H1 (cell line): ENCODE data around the gene SPAG16. TPM values are rescaled to one million over a fixed set of nuclear protein-coding genes. Genes with fewer than 3 reads are reported as not detected.
A peak's percentile ranks its signal among the peaks of the same experiment; 100 is the strongest.

Experiments used
- CTCF ChIA-PET: fragments of 300-600 bp; sonication (Branson Sonifier 250); formaldehyde crosslinking; loops from one replicate; lab custom pipeline; 2021; ENCODE audit not compliant: partially characterized antibody; lab: Charles Lee
- POLR2A ChIA-PET: fragments of 300-600 bp; sonication (Branson Sonifier 250); formaldehyde crosslinking; loops from one replicate; lab custom pipeline; 2021; ENCODE audit warnings: inconsistent platforms; ENCODE audit not compliant: partially characterized antibody; lab: Charles Lee
- DNase-seq, 2 experiments: peaks; one replicate each; pipeline versions ENCODE4 v3.0.0 to v3.0.0-alpha.2; 2010 to 2022; ENCODE audit warnings: low spot score in 2 of 2, low read depth in 1 of 2, mixed read lengths in 1 of 2
- FAIRE-seq: peaks from 2 replicates; lab custom pipeline; 2011; peaks lifted over from hg19 to GRCh38; lab: Jason Lieb, UNC
- H2AFZ ChIP-seq: 2 replicates; pipeline ENCODE4 v1.8.1; 2012; ENCODE audit warnings: low read length, inconsistent platforms
- H2AK5ac ChIP-seq: 2 replicates; pipeline ENCODE4 v1.6.1; 2013; ENCODE audit warnings: low read depth, low read length
- H2BK120ac ChIP-seq: replicated peaks from 2 replicates; pipeline ENCODE3; 2013; ENCODE audit warnings: low read depth, low read length, inconsistent platforms
- H2BK12ac ChIP-seq: 2 replicates; pipeline ENCODE4 v1.6.1; 2013; ENCODE audit warnings: low read depth, low read length
- H2BK15ac ChIP-seq: 2 replicates; pipeline ENCODE4 v1.6.1; 2013; ENCODE audit warnings: low read length
- H2BK20ac ChIP-seq: 2 replicates; pipeline ENCODE4 v1.6.1; 2013; ENCODE audit warnings: low read length
- H2BK5ac ChIP-seq: 2 replicates; pipeline ENCODE4 v1.6.1; 2013; ENCODE audit warnings: low read depth, low read length
- H3K14ac ChIP-seq: 2 replicates; pipeline ENCODE4 v1.6.1; 2013; ENCODE audit warnings: inconsistent platforms; ENCODE audit not compliant: insufficient read length
- H3K18ac ChIP-seq: 2 replicates; pipeline ENCODE4 v1.6.1; 2013; ENCODE audit warnings: low read length; ENCODE audit errors: extremely low read depth
- H3K23ac ChIP-seq: 2 replicates; pipeline ENCODE4 v1.6.1; 2013; ENCODE audit warnings: inconsistent platforms; ENCODE audit not compliant: insufficient read length
- H3K23me2 ChIP-seq: 2 replicates; pipeline ENCODE4 v1.6.1; 2013; ENCODE audit warnings: low read depth, low read length
- H3K27ac ChIP-seq: 2 replicates; pipeline ENCODE4 v1.6.1; 2011; ENCODE audit warnings: low read depth, low read length, inconsistent platforms
- H3K27me3 ChIP-seq, 4 experiments: replicated peaks in 1 of 4; 1 replicate in 1 of 4; 2 replicates in 3 of 4; pipeline versions ENCODE4 v1.6.1 to v1.8.1; 2011 to 2013; ENCODE audit warnings: low read length in 3 of 4, mild to moderate bottlenecking in 3 of 4, inconsistent platforms in 2 of 4, mixed read lengths in 2 of 4, moderate library complexity in 1 of 4; ENCODE audit not compliant: control insufficient read depth in 3 of 4, insufficient read depth in 3 of 4; ENCODE audit errors: extremely low read depth in 1 of 4
- H3K36me3 ChIP-seq, 4 experiments: 2 replicates each; pipeline versions ENCODE4 v1.6.1 to v1.8.1; 2011 to 2013; ENCODE audit warnings: mild to moderate bottlenecking in 4 of 4, low read length in 3 of 4, moderate library complexity in 2 of 4, control low read depth in 1 of 4, inconsistent platforms in 1 of 4; ENCODE audit not compliant: insufficient read depth in 4 of 4, control insufficient read depth in 2 of 4
- H3K4ac ChIP-seq: replicated peaks from 2 replicates; pipeline ENCODE3; 2013; ENCODE audit warnings: low read length, low read depth, mixed read lengths, inconsistent platforms; ENCODE audit not compliant: insufficient read length
- H3K4me1 ChIP-seq, 4 experiments: replicated peaks in 1 of 4; 1 replicate in 1 of 4; 2 replicates in 3 of 4; pipeline versions ENCODE4 v1.6.1 to v1.8.1; 2011 to 2013; ENCODE audit warnings: low read length in 3 of 4, inconsistent platforms in 2 of 4, mixed read lengths in 1 of 4; ENCODE audit not compliant: insufficient read depth in 4 of 4, control insufficient read depth in 3 of 4
- H3K4me2 ChIP-seq, 2 experiments: 2 replicates each; pipeline versions ENCODE4 v1.6.1 to v1.8.1; 2011 to 2013; ENCODE audit warnings: low read depth in 2 of 2, low read length in 2 of 2, control low read depth in 1 of 2, inconsistent platforms in 1 of 2, mild to moderate bottlenecking in 1 of 2; ENCODE audit not compliant: insufficient read depth in 1 of 2
- H3K4me3 ChIP-seq, 4 experiments: fragments of 200-600, 300-600 bp in 1 of 4; sonication (generic), shearing (Covaris generic), sonication (Bioruptor Twin) in 1 of 4; 2 replicates each; pipeline versions ENCODE4 v1.5.1 to v1.8.1; 2011 to 2016; ENCODE audit warnings: low read length in 4 of 4, low read depth in 3 of 4, control low read depth in 2 of 4, inconsistent platforms in 2 of 4, mild to moderate bottlenecking in 2 of 4, mixed read lengths in 1 of 4, moderate library complexity in 1 of 4; ENCODE audit not compliant: insufficient read depth in 2 of 4; ENCODE audit errors: extremely low read depth in 1 of 4
- H3K56ac ChIP-seq: replicated peaks from 2 replicates; pipeline ENCODE3; 2013; ENCODE audit warnings: low read depth, mild to moderate bottlenecking, mixed read lengths, low read length, inconsistent platforms; ENCODE audit not compliant: insufficient read length
- H3K79me1 ChIP-seq: 2 replicates; pipeline ENCODE4 v1.6.1; 2013; ENCODE audit warnings: low read depth, low read length, control low read depth
- H3K79me2 ChIP-seq, 2 experiments: 2 replicates each; pipeline versions ENCODE4 v1.6.1 to v1.8.1; 2012 to 2013; ENCODE audit warnings: low read length in 2 of 2, mild to moderate bottlenecking in 2 of 2, inconsistent platforms in 1 of 2; ENCODE audit not compliant: insufficient read depth in 2 of 2, control insufficient read depth in 1 of 2
- H3K9ac ChIP-seq, 4 experiments: replicated peaks in 1 of 4; 1 replicate in 1 of 4; 2 replicates in 3 of 4; pipeline versions ENCODE4 v1.6.1 to v1.8.1; 2011 to 2013; ENCODE audit warnings: low read depth in 3 of 4, low read length in 3 of 4, control low read depth in 2 of 4, mild to moderate bottlenecking in 2 of 4, moderate library complexity in 2 of 4, inconsistent platforms in 1 of 4; ENCODE audit errors: extremely low read depth in 1 of 4
- H3K9me3 ChIP-seq, 2 experiments: 2 replicates each; pipeline versions ENCODE4 v1.6.1 to v1.8.1; 2012 to 2013; ENCODE audit warnings: mild to moderate bottlenecking in 2 of 2, moderate library complexity in 2 of 2, control low read depth in 1 of 2, inconsistent platforms in 1 of 2, low read depth in 1 of 2, low read length in 1 of 2, mixed read lengths in 1 of 2; ENCODE audit not compliant: insufficient read depth in 2 of 2
- H4K20me1 ChIP-seq, 2 experiments: replicated peaks in 1 of 2; 2 replicates each; pipeline versions ENCODE3 to v1.8.1; 2011 to 2013; ENCODE audit warnings: inconsistent platforms in 2 of 2, low read length in 2 of 2, mild to moderate bottlenecking in 1 of 2; ENCODE audit not compliant: insufficient read depth in 2 of 2, control insufficient read depth in 1 of 2
- H4K5ac ChIP-seq: 2 replicates; pipeline ENCODE4 v1.6.1; 2013; ENCODE audit warnings: low read length, low read depth, mixed read lengths, inconsistent platforms; ENCODE audit not compliant: insufficient read length
- H4K8ac ChIP-seq: 2 replicates; pipeline ENCODE4 v1.8.0; 2013; ENCODE audit warnings: mild to moderate bottlenecking, moderate library complexity, low read length, inconsistent platforms; ENCODE audit not compliant: insufficient read depth; ENCODE audit errors: extremely low read depth
- H4K91ac ChIP-seq: replicated peaks from 2 replicates; pipeline ENCODE3; 2013; ENCODE audit warnings: low read length, mixed read lengths, inconsistent platforms; ENCODE audit not compliant: insufficient read length
- BCL11A ChIP-seq, 2 experiments: IDR thresholded peaks; one replicate each; pipeline ENCODE4 v1.6.1; 2011; ENCODE audit warnings: low read depth in 2 of 2, low read length in 2 of 2, mild to moderate bottlenecking in 2 of 2
- E2F6 ChIP-seq: IDR thresholded peaks from 2 replicates; pipeline ENCODE4 v1.6.1; 2012; ENCODE audit warnings: inconsistent platforms
- MAX ChIP-seq: IDR thresholded peaks from 2 replicates; pipeline ENCODE4 v1.6.1; 2012; ENCODE audit warnings: inconsistent platforms
- RFX5 ChIP-seq: IDR thresholded peaks from 2 replicates; pipeline ENCODE4 v1.6.1; 2011; ENCODE audit warnings: low read depth, low read length, improper control_type of control experiment, borderline replicate concordance
- WGBS, 2 experiments: shearing (Covaris generic) in 1 of 2; methylation state at CpG; one replicate each; pipeline versions ENCODE4 v1.1.6 to v1.1.7; 2013 to 2015; ENCODE audit warnings: low lambda C conversion rate in 2 of 2, mixed read lengths in 2 of 2, inconsistent platforms in 1 of 2, low coverage in 1 of 2, missing lambda C conversion rate in 1 of 2; ENCODE audit not compliant: insufficient replicate concordance in 2 of 2, insufficient coverage in 1 of 2, insufficient read length in 1 of 2; ENCODE audit errors: extremely low coverage in 1 of 2, missing lambda C conversion rate in 1 of 2; 5-methylcytosine and 5-hydroxymethylcytosine counted together
- polyA plus RNA-seq, 7 experiments: library from polyadenylated mRNA; depleted of rRNA in 3 of 7; stranded (reverse) in 5 of 7; unstranded in 2 of 7; fragments of >200 nt in 5 of 7; fragments of 200-250 nt in 2 of 7; gene quantifications; 1 replicate in 5 of 7; 2 replicates in 1 of 7; 4 replicates in 1 of 7; pipeline versions ENCODE4 v1.2.1 to v1.2.3, GENCODE V29; 2011 to 2013; ENCODE audit warnings: missing spikeins in 2 of 7, mixed read lengths in 2 of 7
- total RNA-seq: library from RNA; stranded (reverse); fragmentation: NEBNext Ultra II Directional; extraction: Animal tissue kit (Norgen Biotek cat#: 25700); gene quantifications from 2 replicates; pipeline ENCODE4 v1.2.1, GENCODE V29; 2021

SPAG16 gene
- total and polyA plus RNA-seq, 2 of the 8 experiments (the other 6 are each of a cell fraction or from before 2014, with no cell fraction given) = 6.0 to 14.9 TPM

GRCh38 chr2:213923543-213923942 is 639.3 kb downstream of the SPAG16 start:
- CTCF ChIA-PET = interaction anchor here (0.9 to 2.1 kb wide), 5 partner anchors 9 to 387 kb away, joined by 3 to 7 read pairs (median 3); no protein-coding TSS in a partner anchor

More at GRCh38 chr2:213923543-213923942, 639.3 kb downstream of the SPAG16 start:
- H3K23me2 ChIP-seq = no peaks in the 10 kb centered on the region
- WGBS, 2 experiments = 85% methylated on average over 3 of the region's 3 CpGs; no CpG with 5 or more reads in 1 of the 2 experiments
- no peak overlapping the region for H3K23ac ChIP-seq
- no peak overlapping the region for H2BK5ac ChIP-seq
- no peak overlapping the region for H2BK15ac ChIP-seq
- TF ChIP-seq BCL11A (IDR thresholded peaks at IDR 0.05; ENCODE audit: low read depth in 2 of 2, low read length in 2 of 2) (no peak), MAX (0 out of 2 replicates have a peak, but pooled peaks have one; percentile 23), E2F6 (peak; percentile 82), RFX5 (peak; percentile 73)
- TF ChIP-seq, all 59 proteins: peak for 3
- no peak for DNase-seq
- H2AFZ ChIP-seq = peak overlapping the region; percentile 19
- no peak overlapping the region for H2BK120ac ChIP-seq
- peaks cover 0 to 5% (median 0%) of the 10 kb centered on the region in 4 experiments; a peak in 1 of 8 replicates for H3K36me3 ChIP-seq
- no peak overlapping the region for H4K91ac ChIP-seq
- peaks cover 10% of the 10 kb centered on the region in 2 experiments; a peak in 3 of 4 replicates for H3K9me3 ChIP-seq
- no peak overlapping the region for H3K18ac ChIP-seq
- H3K27ac ChIP-seq = no peak overlapping the region
- no peak overlapping the region for H3K4me2 ChIP-seq
- no peaks in the 10 kb centered on the region for H4K20me1 ChIP-seq
- POLR2A ChIA-PET = no interaction called here
- no peak for FAIRE-seq
- H3K4me3 ChIP-seq = no peak overlapping the region
- no peak overlapping the region for H3K9ac ChIP-seq
- H2BK12ac ChIP-seq = no peak overlapping the region
- H2AK5ac ChIP-seq = no peak overlapping the region
- H4K5ac ChIP-seq = no peak overlapping the region
- H3K4ac ChIP-seq = no peak overlapping the region
- H3K79me2 ChIP-seq = no peaks in the 10 kb centered on the region
- no peak overlapping the region for H3K56ac ChIP-seq
- no peak overlapping the region for H3K14ac ChIP-seq
- no peak overlapping the region for H2BK20ac ChIP-seq
- no peaks in the 10 kb centered on the region for H3K79me1 ChIP-seq
- no peaks in the 10 kb centered on the region for H3K4me1 ChIP-seq
- H4K8ac ChIP-seq = no peak overlapping the region
- H3K27me3 ChIP-seq = no peaks in the 10 kb centered on the region
